HEK293T (cell line): ENCODE data around the gene EME2.

Source experiments
- BHLHE40 ChIP-seq: fragments of 450-650 bp; IDR thresholded peaks from 2 replicates; pipeline ENCODE4 v1.6.1; 2016; ENCODE audit warnings: mild to moderate bottlenecking, moderate library complexity, borderline replicate concordance
- CTBP1 ChIP-seq: fragments of 450-650 bp; IDR thresholded peaks from 2 replicates; pipeline ENCODE4 v1.6.1; 2016; ENCODE audit warnings: borderline replicate concordance
- ELF4 ChIP-seq: fragments of 450-650 bp; IDR thresholded peaks from 2 replicates; pipeline ENCODE4 v1.6.1; 2017; ENCODE audit warnings: antibody characterized with exemption
- FOXA1 ChIP-seq: fragments of 450-650 bp; IDR thresholded peaks from 2 replicates; pipeline ENCODE4 v1.6.1; 2016; ENCODE audit warnings: mild to moderate bottlenecking
- FOXK2 ChIP-seq: fragments of 450-650 bp; IDR thresholded peaks from 2 replicates; pipeline ENCODE4 v1.6.1; 2016; ENCODE audit warnings: mild to moderate bottlenecking
- FOXM1 ChIP-seq: fragments of 450-650 bp; IDR thresholded peaks from 2 replicates; pipeline ENCODE4 v1.6.1; 2017; ENCODE audit warnings: mild to moderate bottlenecking, borderline replicate concordance
- HDGF ChIP-seq: fragments of 450-650 bp; IDR thresholded peaks from 2 replicates; pipeline ENCODE4 v1.6.1; 2017; ENCODE audit warnings: antibody characterized with exemption, borderline replicate concordance
- L3MBTL2 ChIP-seq: fragments of 450-650 bp; conservative IDR thresholded peaks from 2 replicates; pipeline ENCODE4 v1.6.1; 2016; ENCODE audit warnings: mild to moderate bottlenecking
- LEF1 ChIP-seq: fragments of 450-650 bp; IDR thresholded peaks from 2 replicates; pipeline ENCODE4 v1.6.1; 2017; ENCODE audit warnings: mild to moderate bottlenecking, borderline replicate concordance
- NFRKB ChIP-seq: fragments of 450-650 bp; IDR thresholded peaks from 2 replicates; pipeline ENCODE4 v1.6.1; 2016; ENCODE audit warnings: mild to moderate bottlenecking, moderate library complexity
- SP1 ChIP-seq: fragments of 450-650 bp; IDR thresholded peaks from 2 replicates; pipeline ENCODE4 v1.6.1; 2017
- TARDBP ChIP-seq: fragments of 450-650 bp; IDR thresholded peaks from 2 replicates; pipeline ENCODE4 v1.6.1; 2016
- TF ChIP-seq, protein P1 (sequence below): fragments of 450-650 bp; IDR thresholded peaks from 2 replicates; pipeline ENCODE4 v1.6.1; 2016

DNA sequence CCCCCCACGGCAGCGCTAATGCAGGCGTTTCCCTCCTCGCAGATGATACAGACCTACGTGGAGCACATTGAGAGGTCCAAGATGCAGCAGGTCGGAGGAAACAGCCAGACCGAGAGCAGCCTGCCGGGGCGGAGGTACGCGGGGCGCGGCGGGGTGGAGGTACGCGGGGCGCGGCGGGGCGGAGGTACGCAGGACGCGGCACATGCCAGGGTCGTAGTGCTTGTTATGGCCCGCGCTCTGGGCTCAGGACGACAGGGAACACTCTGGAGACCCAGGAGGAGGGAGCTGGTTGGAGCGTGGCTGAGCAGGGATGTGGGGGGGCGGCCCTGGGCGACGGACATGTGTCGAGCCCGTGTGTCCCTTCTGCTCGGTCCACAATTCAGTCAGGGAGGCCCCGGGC is 43.2 kb upstream of the EME2 start:
- TF ChIP-seq L3MBTL2: no peak
- no peak for TF ChIP-seq FOXM1
- no peak for TF ChIP-seq CTBP1
- TF ChIP-seq HDGF: no peak
- TF ChIP-seq BHLHE40: no peak
- TF ChIP-seq NFRKB: no peak
- TF ChIP-seq FOXA1: no peak
- TF ChIP-seq FOXK2: no peak
- TF ChIP-seq TARDBP: no peak
- no peak for TF ChIP-seq SP1
- TF ChIP-seq ELF4: no peak
- TF ChIP-seq LEF1: no peak
- TF ChIP-seq, protein P1, sequence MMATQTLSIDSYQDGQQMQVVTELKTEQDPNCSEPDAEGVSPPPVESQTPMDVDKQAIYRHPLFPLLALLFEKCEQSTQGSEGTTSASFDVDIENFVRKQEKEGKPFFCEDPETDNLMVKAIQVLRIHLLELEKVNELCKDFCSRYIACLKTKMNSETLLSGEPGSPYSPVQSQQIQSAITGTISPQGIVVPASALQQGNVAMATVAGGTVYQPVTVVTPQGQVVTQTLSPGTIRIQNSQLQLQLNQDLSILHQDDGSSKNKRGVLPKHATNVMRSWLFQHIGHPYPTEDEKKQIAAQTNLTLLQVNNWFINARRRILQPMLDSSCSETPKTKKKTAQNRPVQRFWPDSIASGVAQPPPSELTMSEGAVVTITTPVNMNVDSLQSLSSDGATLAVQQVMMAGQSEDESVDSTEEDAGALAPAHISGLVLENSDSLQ: no peak
